Measurements from ENCODE around the gene KIR3DL1. TPM values are rescaled to one million over a fixed set of nuclear protein-coding genes. Genes with fewer than 3 reads are reported as not detected.
"Not testable (repeated sequence)": the region's sequence is repeated elsewhere in the genome, so short reads cannot be mapped to it uniquely, and the experiment has no call there.

KIR3DL1 gene
- total RNA-seq, 2 experiments from 2014 or later: 0.14 TPM; not detected in 1

GRCh38 chr19:54850930-54851329, 34.7 kb downstream of the KIR3DL1 start:
- TF ChIP-seq CTCF (IDR thresholded peaks at IDR 0.05): no peak
- POLR2A ChIA-PET: no interaction called here
- no peak for ATAC-seq
- Mint-ChIP-seq H3K36me3 (ENCODE audit: low read depth) (no peaks in the 10 kb centered on the region), H3K4me1 (ENCODE audit: low read depth) (no peaks in the 10 kb centered on the region), H3K27ac (no peak overlapping the region), H3K4me3 (no peak overlapping the region), H3K9me3 (peaks cover 1% of the 10 kb centered on the region), H3K27me3 (peaks cover 3% of the 10 kb centered on the region)
- no peak for DNase-seq
- CTCF ChIA-PET: no interaction called here
- intact Hi-C loops (cut with micrococcal nuclease): no loop called here

- H3K27ac Mint-ChIP-seq: no peak overlapping the region
- no peak for TF ChIP-seq CTCF (IDR thresholded peaks at IDR 0.05)
- DNase-seq (no peak), ATAC-seq (no peak)
- intact Hi-C loops (cut with micrococcal nuclease): no loop called here
- peaks cover 3% of the 10 kb centered on the region for H3K27me3 Mint-ChIP-seq
- no peaks in the 10 kb centered on the region for H3K9me3 Mint-ChIP-seq
- ChIA-PET POLR2A (no interaction called here), CTCF (no interaction called here)
- no peaks in the 10 kb centered on the region for H3K4me1 Mint-ChIP-seq (ENCODE audit: low read depth)
- H3K4me3 Mint-ChIP-seq: no peak overlapping the region
- H3K36me3 Mint-ChIP-seq (ENCODE audit: low read depth): no peaks in the 10 kb centered on the region
These were observed 35.1 kb downstream of the KIR3DL1 start for GRCh38 chr19:54851353-54851752.

GRCh38 chr19:54855241-54855640, 39.0 kb downstream of the KIR3DL1 start:
- H3K4me1 Mint-ChIP-seq (ENCODE audit: low read depth); ATAC-seq; CTCF ChIA-PET; H3K27me3 Mint-ChIP-seq; H3K36me3 Mint-ChIP-seq (ENCODE audit: low read depth); DNase-seq; H3K4me3 Mint-ChIP-seq; intact Hi-C loops (cut with micrococcal nuclease); POLR2A ChIA-PET; H3K9me3 Mint-ChIP-seq; H3K27ac Mint-ChIP-seq: not testable (repeated sequence)

GRCh38 chr19:54858476-54858875, 42.2 kb downstream of the KIR3DL1 start:
- H3K27ac Mint-ChIP-seq; CTCF ChIA-PET; H3K9me3 Mint-ChIP-seq; H3K4me1 Mint-ChIP-seq (ENCODE audit: low read depth); H3K27me3 Mint-ChIP-seq; ATAC-seq; POLR2A ChIA-PET; intact Hi-C loops (cut with micrococcal nuclease); DNase-seq; H3K4me3 Mint-ChIP-seq; H3K36me3 Mint-ChIP-seq (ENCODE audit: low read depth): not testable (repeated sequence)

- H3K9me3 Mint-ChIP-seq; ATAC-seq; intact Hi-C loops (cut with micrococcal nuclease); POLR2A ChIA-PET; DNase-seq; H3K36me3 Mint-ChIP-seq (ENCODE audit: low read depth); H3K4me1 Mint-ChIP-seq (ENCODE audit: low read depth); H3K4me3 Mint-ChIP-seq; CTCF ChIA-PET; H3K27me3 Mint-ChIP-seq; H3K27ac Mint-ChIP-seq: not testable (repeated sequence)
These were observed 43.2 kb downstream of the KIR3DL1 start for GRCh38 chr19:54859421-54859820.

GRCh38 chr19:54863459-54863858, 47.2 kb downstream of the KIR3DL1 start:
- CTCF ChIA-PET; DNase-seq; H3K4me1 Mint-ChIP-seq (ENCODE audit: low read depth); H3K9me3 Mint-ChIP-seq; H3K36me3 Mint-ChIP-seq (ENCODE audit: low read depth); H3K27ac Mint-ChIP-seq; H3K4me3 Mint-ChIP-seq; ATAC-seq; POLR2A ChIA-PET; intact Hi-C loops (cut with micrococcal nuclease): not testable (repeated sequence)
- peaks cover 11% of the 10 kb centered on the region for H3K27me3 Mint-ChIP-seq

- peaks cover 9% of the 10 kb centered on the region for H3K27me3 Mint-ChIP-seq
- H3K36me3 Mint-ChIP-seq (ENCODE audit: low read depth): no peaks in the 10 kb centered on the region
- ATAC-seq (no peak), DNase-seq (no peak)
- ChIA-PET POLR2A (no interaction called here), CTCF (interaction anchor here (2.1 kb wide), 1 partner anchor 10 kb away, joined by 5 read pairs; no protein-coding TSS in a partner anchor)
- H3K27ac Mint-ChIP-seq: no peak overlapping the region
- no peak for TF ChIP-seq CTCF (IDR thresholded peaks at IDR 0.05)
- intact Hi-C loops (cut with micrococcal nuclease): no loop called here
- H3K9me3 Mint-ChIP-seq: peaks cover 2% of the 10 kb centered on the region
- H3K4me3 Mint-ChIP-seq: no peak overlapping the region
- H3K4me1 Mint-ChIP-seq (ENCODE audit: low read depth): no peaks in the 10 kb centered on the region
These were observed 55.4 kb downstream of the KIR3DL1 start for GRCh38 chr19:54871696-54872095.
